HG03457 (cell line): ENCODE measurements around the gene NUDT16L1.

Source experiments
- ATAC-seq: cut with Tn5 transposase; IDR thresholded peaks from one replicate; pipeline ENCODE4 v1.9.1; 2021; ENCODE audit warnings: moderate number of reproducible peaks; ENCODE audit not compliant: unreplicated experiment

NUDT16L1 gene

DNA sequence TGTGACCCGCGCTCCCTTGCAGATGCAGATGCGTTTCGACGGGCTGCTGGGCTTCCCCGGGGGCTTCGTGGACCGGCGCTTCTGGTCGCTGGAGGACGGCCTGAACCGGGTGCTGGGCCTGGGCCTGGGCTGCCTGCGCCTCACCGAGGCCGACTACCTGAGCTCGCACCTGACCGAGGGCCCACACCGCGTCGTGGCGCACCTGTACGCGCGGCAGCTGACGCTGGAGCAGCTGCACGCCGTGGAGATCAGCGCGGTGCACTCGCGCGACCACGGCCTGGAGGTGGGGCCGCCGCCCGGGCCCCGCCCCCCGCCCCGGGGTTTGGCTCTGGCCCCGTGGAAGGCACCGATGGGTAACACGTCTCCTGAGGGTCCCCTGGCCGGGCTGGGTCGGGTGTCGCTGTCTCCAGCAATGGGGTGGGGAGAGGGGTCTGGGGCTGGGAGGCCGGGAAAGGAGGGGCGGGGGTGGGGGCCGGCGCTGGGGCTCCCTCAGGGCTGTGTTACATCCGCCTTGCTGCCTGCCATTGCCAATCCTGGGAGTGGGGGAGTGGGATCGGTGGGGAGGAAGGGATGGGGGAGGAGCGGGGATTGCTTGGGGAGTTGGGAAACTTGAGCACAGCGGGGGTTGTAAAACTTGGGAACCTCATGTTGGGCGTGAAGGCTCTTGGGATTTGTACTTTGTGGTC, 737 bp downstream of the NUDT16L1 start:
- no peak for ATAC-seq

DNA sequence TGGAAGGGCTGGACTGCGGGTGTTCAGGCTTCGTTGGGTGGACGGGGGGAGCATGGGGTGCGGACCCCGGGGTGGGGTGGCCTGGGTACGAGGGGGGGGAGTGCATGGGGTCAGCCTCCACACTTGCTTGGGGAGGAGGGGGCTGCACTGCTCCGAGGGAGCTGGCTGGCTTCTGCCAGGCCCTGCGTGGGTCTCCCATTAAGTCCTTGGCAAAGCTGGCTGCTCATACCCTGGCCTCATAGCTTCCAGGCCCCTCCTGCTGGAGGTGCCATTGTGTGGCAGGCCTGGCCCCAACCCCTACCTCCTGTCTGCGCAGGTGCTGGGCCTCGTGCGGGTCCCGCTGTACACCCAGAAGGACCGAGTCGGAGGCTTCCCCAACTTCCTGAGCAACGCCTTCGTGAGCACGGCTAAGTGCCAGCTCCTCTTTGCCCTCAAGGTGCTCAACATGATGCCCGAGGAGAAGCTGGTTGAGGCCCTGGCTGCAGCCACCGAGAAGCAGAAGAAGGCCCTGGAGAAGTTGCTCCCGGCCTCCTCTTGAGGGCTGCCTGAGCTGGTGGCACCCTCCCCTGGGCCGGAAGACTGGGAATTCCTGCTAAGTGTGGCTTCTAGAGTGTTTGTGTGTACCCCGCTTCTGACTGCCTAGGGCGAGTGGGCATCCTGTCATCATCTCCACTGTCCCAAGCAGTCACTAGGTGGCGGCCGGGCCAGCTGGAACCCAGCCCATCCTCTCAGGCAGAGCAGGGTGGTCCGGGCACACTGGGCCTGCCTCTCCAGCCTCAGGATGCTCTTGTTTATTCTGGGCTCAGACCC, 1.5 kb downstream of the NUDT16L1 start:
- ATAC-seq, result no peak

DNA sequence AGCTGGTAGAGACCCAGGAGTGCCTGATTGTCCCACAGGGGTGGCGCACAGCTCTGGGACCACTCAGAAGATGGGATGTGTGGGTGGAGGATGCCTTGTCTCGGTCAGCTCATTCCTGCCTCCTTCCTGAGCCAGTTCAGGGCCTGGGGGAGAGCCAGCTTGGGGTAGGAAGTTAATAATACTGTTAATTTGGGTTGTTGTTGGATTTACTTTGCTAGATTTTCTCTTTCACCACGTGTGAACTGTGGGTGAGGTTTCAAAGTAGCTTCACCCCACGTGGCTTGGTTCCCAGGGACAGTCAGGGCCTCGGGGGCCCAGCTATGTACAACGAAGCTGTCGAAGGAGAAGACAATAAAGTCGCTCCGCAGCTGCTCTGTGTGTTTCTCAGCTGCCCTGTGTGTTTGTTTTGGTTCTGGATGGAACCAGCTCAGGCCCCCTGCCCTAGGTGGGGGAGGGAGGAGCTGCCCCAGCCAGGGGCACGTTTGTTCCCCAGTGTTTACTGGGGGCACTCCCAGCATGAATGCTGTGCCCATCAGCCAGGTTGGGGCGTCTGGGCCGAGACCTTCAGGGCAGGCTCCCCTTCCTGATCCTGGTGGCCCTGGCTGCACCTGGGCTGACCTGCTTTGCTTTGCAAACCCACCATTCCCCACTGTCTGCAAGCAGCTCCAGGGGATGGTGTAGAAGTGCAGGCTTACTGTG, 2.3 kb downstream of the NUDT16L1 start:
- ATAC-seq, result no peak

GRCh38 chr16:4696172-4696904, 3.0 kb downstream of the NUDT16L1 start:
- no peak for ATAC-seq

DNA sequence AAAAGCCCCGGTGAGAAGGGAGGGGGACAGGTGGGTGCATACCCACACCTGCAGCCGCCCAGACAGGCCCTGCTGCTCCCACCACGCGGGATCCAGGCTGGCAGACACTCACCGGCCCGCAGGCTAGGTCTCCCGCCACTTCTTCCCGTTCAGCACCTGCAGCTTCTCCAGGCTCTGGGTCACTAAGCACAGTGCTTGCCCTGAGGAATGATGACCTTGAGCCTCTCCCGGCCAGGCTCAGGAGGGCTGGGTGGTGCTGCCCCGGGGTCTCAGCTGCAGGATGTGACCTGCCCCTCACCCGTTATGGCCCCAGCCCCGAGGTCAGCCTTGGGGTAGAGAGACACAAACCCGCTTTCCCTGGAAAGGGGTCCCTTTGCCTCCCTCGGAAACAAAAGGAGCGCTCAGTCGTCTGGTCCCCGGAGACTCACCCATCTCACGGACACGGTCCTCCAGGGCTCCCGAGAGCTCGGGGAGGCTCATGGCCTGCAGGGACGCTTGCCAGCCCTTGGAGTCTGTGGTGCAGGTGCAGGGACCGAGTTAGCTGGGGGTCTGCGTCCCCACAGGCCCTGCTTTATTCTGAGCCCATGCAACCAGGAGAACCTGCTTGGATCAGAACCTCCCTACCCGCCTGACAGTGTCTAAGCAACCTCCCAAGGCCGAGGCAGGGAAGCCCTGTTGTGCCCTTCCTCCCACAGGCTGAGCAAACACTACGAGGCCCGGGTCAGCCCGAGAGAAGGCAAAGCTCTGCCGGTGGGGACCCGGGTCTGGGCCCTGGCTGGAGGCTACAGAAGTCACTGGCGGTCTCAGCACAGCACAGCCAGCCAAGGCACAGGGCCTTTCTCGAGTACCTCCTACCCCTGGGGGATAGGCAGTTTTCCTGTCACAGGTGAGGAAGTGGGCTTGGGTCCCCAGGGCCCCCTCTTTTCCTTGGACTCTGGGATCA, 3.8 kb downstream of the NUDT16L1 start:
- no peak for ATAC-seq

DNA sequence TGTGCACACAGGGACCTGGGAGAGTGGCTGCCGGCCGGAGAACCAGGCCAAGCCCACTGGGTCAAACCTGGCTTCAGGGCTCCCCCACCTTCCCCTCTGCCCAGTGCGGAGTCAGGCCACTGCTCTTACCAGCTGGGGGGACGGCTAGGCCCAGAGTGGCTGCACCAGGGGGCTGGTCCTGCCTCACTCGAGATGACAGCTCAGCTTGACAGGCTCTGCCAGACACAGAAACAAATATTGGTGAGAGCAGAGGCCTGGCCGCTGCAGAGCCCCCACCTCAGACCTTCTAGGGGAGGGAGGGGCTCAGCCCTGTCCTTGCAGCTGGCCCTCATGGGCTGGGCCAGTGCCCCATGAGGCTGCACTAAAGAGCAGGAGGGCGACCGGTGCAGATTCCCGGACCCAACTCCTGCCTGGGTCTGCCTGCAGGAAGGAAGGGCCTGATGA, 4.5 kb downstream of the NUDT16L1 start:
- ATAC-seq, result no peak

GRCh38 chr16:4698321-4699045, 5.1 kb downstream of the NUDT16L1 start:
- no peak for ATAC-seq

DNA sequence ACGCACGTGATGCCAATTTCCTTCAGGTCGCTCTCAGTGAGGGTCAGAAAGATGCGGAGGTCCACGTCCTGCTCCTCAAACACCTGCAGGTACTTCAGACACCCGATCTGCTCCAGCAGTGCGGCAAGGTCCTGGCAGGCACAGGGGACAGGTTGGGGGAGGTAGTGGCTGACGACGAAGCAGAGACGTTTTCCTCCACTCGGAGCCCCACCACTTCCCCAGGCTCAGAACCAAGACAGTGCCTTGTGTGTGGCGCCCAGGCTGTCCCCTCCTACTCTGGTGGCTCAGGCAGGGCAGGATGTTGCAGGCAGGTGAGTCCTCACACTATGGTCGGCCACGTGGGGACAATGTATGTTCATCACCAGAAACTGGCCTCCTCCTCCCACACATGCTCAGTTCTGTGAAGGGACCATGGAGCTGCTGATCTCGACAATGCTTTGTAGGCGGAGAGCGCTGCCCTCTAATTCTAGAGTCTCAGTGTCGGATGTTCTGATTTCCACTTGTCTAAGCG, 5.7 kb downstream of the NUDT16L1 start:
- no peak for ATAC-seq

DNA sequence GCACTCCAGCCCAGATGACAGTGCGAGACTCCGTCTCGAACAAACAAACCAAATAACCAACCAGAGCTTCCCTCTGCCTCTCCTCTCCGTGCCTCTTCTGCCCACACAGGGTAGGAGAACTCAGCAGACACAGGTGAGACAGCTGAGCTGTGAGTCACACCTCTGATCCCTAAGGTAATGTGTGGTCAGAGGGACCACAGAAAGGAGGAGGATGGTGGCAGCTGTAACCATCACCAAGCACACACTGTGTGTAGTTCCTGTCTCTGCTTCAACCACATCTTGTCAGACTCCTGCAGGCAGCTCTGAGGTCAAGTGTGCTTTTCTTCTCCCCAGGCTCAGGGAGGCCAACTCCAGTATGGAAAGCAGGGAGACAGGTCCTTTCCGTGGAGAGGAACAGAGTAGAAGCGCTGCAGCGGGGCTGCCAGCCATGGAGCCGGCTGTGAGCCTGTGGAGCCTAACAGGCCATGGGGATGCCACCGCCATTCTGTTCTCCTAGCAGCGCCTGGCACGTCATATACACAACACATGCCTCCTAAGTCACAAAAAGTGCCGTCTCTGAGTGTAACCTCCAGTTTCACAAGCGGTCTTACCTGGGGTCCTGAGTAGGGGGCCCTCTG, 7.1 kb downstream of the NUDT16L1 start:
- no peak for ATAC-seq

GRCh38 chr16:4700997-4701743, 7.8 kb downstream of the NUDT16L1 start:
- no peak for ATAC-seq

DNA sequence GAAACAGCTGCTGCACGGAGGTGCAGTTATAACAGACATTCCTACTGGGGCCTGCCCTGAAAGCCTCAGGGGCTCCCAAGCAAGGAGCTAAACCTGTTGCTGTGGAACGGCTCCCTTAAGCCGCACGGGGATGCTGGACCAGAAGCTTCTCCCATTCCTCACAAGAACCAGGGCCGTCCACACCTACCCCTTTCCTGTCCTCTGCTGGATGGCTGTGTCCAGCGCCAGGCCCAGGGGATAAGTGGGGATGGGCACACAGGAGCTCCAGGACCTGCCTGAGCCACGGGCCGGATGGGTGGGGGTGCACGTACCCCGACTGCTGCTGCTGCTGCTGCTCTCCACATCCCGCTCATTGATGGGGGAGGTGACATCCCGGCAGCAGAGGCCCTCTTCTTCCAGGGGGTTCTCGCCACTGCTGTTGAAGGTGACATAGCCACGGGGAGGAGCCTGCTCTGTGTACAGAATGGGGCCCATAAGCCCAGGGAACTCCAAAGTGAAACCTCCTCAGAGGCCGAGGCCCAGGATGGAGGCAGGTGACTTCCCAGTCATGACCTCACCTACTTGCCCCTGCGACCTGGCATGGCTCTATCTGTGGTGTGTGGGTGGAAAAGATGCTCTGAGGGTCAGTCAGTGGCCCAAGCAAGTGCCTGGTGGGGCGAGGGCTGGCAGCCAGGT, 8.6 kb downstream of the NUDT16L1 start:
- no peak for ATAC-seq

GRCh38 chr16:4702466-4702808, 9.1 kb downstream of the NUDT16L1 start:
- ATAC-seq, result no peak

GRCh38 chr16:4703906-4704305, 10.5 kb downstream of the NUDT16L1 start:
- no peak for ATAC-seq

DNA sequence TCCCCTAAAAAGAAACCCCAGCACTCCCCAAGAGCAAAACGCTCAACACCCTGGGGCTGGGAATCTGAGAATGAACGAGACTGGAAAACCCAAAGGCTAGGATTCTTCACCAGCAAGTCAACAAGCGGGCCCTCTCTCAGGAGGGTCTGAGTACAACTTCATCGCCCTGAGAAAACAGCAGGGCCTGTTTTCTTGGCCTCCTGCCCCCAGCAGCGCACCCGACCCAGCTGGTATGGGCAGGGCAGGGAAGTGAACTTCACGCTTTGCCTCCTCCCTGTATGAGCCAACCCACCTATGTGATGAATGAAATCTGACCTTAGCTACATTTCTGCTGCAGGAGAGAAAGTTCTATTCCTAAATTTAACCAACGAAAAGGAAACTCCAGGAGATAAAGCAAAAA, 11.1 kb downstream of the NUDT16L1 start:
- no peak for ATAC-seq

DNA sequence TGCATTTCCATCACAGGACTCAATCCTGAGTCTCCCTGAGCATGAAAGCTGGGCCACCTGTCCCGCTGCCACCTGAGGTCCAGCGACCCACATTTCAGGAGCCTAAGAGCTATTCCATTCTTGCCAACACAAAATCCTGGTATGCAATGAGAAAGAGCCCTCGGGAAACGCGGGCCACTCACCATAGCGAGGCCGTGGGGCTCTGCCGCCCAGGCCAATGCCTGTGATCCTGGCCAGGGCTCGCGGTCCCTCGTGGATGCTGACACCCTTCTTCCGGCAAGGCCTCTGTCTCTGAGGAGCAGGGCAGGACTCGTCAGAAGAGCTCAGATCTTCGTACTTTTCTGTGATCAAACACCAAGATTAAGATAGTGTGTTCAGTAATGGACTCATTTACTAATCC, 11.6 kb downstream of the NUDT16L1 start:
- no peak for ATAC-seq

- no peak for ATAC-seq
These were observed 13.5 kb downstream of the NUDT16L1 start for GRCh38 chr16:4706871-4707270.

DNA sequence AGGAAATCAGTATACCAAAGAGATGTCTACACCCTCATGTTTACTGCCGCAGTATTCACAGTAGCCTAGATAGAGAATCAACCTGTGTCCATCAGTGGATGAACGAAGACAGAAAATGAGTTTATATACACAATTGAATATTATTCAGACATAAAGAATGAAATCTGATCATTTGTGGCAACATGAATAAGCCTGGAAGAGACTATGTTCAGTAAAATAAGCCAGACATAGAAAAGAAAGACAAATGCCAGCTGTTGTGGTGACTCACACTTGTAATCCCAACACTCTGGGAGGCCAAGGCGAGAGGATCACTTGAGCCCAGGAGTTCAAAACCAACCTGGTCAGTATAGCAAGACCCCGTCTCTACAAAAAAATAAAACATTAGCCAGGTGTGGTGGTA, 16.1 kb downstream of the NUDT16L1 start:
- no peak for ATAC-seq
